A549 treated with ZK216348 at 1 μM for 4 hours (cell line): ENCODE data around the gene IL4R. TPM values are rescaled to one million over a fixed set of nuclear protein-coding genes. Genes with fewer than 3 reads are reported as not detected.

Experiments
- total RNA-seq: library from RNA; stranded (reverse); fragments of 200-300 nt; extraction: Qiagen RNA extraction; gene quantifications from 5 replicates; pipeline ENCODE4 v1.2.3, GENCODE V29; 2022; ENCODE audit warnings: low read depth

The IL4R gene
- total RNA-seq = 28.9 to 42.1 TPM (median 36.5 TPM) in 5 replicates

DNA sequence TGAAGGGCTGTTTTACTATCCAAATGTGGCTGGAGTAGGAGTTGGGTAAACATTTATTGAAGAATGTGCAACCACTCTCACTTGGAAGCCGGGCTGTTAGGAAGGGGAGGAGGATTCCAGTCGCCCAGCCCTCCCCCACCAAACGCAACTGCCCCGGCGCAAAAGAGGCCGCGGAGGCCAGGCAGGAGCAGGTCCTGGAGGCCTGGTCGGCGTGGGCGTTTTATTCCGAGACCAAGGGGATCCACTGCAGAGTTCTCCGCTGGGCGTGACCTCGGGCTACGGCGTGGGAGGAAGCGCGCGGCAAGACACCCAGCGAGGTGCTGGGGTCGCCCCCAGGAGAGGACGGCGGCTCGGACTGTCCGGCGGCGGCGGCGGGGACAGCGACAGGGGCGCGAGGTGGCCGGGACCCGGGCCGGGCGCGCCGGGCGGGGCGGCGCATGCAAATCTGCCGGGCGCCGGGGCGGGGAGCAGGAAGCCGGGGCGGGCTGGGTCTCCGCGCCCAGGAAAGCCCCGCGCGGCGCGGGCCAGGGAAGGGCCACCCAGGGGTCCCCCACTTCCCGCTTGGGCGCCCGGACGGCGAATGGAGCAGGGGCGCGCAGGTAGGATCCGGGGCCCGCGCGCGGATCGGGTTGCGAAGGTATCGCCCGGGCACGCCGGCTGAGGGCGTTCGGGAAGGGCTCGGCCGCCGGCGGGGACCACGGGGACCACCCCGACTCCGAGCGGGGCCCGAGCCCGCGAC lies at the start of gene IL4R:
Gene IL4R (plus strand): TSS at position 553 of the 739 bp plus-strand sequence. CDS start 26,230 bp downstream, outside the sequence.

DNA sequence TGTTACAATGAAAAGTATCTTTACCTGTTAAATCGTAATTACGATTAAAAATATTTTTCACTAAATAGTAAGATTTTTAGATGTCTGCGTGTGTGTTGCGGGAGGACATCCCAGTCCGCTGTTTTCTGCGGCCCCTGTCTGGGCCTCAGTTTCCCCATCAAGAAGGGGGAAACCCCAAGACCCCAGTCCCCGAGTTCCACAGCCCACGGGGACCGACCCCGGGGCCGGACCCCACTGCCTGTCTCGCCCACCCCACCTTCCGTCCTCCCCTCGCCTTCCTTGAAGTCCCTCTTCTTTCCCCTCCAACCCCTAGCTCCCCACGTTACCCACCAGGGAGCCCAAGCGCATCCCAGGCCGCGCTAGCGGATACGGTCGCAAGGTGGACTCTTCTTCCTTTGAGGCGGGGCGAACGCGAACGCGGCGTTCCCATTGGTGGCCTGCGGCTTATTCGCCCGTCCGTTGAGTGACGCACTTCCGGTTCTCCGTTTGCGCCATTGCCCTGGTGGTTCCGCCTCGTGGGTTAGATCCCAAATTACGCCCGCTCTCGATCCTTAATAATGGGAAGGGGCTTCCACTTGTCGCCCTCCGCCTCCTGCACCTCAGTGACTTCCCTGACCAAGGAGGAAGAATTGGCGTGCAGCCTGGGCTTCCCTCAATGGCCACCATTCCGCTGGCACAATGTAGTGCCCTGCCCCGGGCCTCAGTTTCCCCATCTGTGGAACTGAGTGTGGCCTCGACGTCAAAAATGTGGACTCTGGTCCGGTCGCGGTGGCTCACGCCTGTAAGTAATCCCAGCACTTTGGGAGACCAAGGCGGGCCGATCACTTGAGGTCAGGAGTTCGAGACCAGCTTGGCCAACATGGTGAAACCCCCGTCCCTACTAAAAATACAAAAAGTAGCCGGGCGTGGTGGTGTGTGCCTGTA lies 45.1 kb upstream of the IL4R start, which contains the start of gene NSMCE1:
Gene NSMCE1 (minus strand): TSS at position 397 of the 924 bp plus-strand sequence. CDS start 11,202 bp downstream, outside the sequence.

DNA sequence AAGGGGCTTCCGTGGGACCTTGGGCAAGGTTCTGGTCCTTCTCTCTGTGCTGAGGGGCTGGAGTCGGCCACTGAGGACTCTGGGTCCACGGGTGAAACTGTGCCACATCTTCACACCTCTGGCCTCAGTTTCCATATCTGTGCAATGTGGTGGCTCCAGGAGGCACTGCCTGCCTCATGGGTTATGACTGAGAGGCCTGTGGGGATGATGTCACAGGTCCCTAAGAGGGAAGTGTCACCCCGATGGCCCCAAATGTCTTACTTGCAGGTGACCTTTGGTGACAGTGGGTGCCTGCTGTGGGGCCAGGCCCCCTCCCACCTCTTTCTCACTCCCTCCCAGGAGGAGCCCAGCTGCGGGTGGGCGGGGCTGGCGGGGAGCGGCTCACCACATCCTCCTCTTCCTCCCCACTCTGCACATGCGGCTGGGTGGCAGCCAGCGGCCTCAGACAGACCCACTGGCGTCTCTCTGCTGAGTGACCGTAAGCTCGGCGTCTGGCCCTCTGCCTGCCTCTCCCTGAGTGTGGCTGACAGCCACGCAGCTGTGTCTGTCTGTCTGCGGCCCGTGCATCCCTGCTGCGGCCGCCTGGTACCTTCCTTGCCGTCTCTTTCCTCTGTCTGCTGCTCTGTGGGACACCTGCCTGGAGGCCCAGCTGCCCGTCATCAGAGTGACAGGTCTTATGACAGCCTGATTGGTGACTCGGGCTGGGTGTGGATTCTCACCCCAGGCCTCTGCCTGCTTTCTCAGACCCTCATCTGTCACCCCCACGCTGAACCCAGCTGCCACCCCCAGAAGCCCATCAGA lies 88.2 kb downstream of the IL4R start, which contains the start of gene IL21R:
Gene IL21R (plus strand): TSS at position 407 of the 801 bp plus-strand sequence. CDS start 27,898 bp downstream, outside the sequence.

Other genes starting within 250 kb of the IL4R start
- not detected in 5 replicates for gene C16orf82, start 247.0 kb upstream of the IL4R start, total RNA-seq
- gene KDM8, start 110.4 kb upstream of the IL4R start, total RNA-seq = 1.7 to 3.6 TPM (median 2.4 TPM) in 5 replicates
- 52.7 to 62.7 TPM (median 56.0 TPM) in 5 replicates for gene NSMCE1, start 45.2 kb upstream of the IL4R start, total RNA-seq
- gene IL21R, start 88.2 kb downstream of the IL4R start, total RNA-seq = 0.05 TPM in 1 of 5 replicates, not detected in the others
- gene GTF3C1, start 235.9 kb downstream of the IL4R start, total RNA-seq = 42.7 to 83.4 TPM (median 74.6 TPM) in 5 replicates
- gene KATNIP, start 236.2 kb downstream of the IL4R start, total RNA-seq = 9.5 to 17.2 TPM (median 12.1 TPM) in 5 replicates